SIG-M5 treated with dmso at 0.1 percent for 504 hours (cell line): ENCODE data around the gene DDX39A.
A peak's percentile ranks its signal among the peaks of the same experiment; 100 is the strongest.
"Not testable (repeated sequence)": the region's sequence is repeated elsewhere in the genome, so short reads cannot be mapped to it uniquely, and the experiment has no call there.

ENCODE experiments used
- DNase-seq: peaks from one replicate; lab custom pipeline; 2025; ENCODE audit not compliant: unreplicated experiment; lab: John Stamatoyannopoulos, UW

DDX39A gene

GRCh38 chr19:14409146-14410023 is 9.8 kb downstream of the DDX39A start:
- no peak for DNase-seq

GRCh38 chr19:14408491-14409145 is 10.5 kb downstream of the DDX39A start:
- DNase-seq: no peak

- DNase-seq: no peak
Measured at GRCh38 chr19:14407605-14408484, 11.3 kb downstream of the DDX39A start.

- DNase-seq: no peak
Measured at GRCh38 chr19:14406645-14407401, 12.3 kb downstream of the DDX39A start.

GRCh38 chr19:14405758-14406644 is 13.1 kb downstream of the DDX39A start:
- peak; percentile 82 for DNase-seq

- DNase-seq: no peak
Measured at GRCh38 chr19:14405380-14405757, 13.8 kb downstream of the DDX39A start.

- no peak for DNase-seq
Measured at GRCh38 chr19:14404312-14404711, 14.8 kb downstream of the DDX39A start.

- not testable (repeated sequence) for DNase-seq
Measured at GRCh38 chr19:14403145-14403930, 15.8 kb downstream of the DDX39A start.

GRCh38 chr19:14402332-14403144 is 16.6 kb downstream of the DDX39A start:
- no peak for DNase-seq

GRCh38 chr19:14401468-14402195 is 17.5 kb downstream of the DDX39A start:
- DNase-seq: no peak

GRCh38 chr19:14400951-14401431 is 18.1 kb downstream of the DDX39A start:
- no peak for DNase-seq

- not testable (repeated sequence) for DNase-seq
Measured at GRCh38 chr19:14397168-14397567, 22.0 kb downstream of the DDX39A start.

GRCh38 chr19:14396730-14397129 is 22.4 kb downstream of the DDX39A start:
- DNase-seq: not testable (repeated sequence)

GRCh38 chr19:14395710-14396336 is 23.3 kb downstream of the DDX39A start:
- no peak for DNase-seq

- no peak for DNase-seq
Measured at GRCh38 chr19:14395262-14395661, 23.9 kb downstream of the DDX39A start.

GRCh38 chr19:14394167-14394566 is 25.0 kb downstream of the DDX39A start:
- no peak for DNase-seq

- no peak for DNase-seq
Measured at GRCh38 chr19:14393329-14393728, 25.8 kb downstream of the DDX39A start.
